CD14-positive monocyte (primary cell): Measurements from ENCODE around the gene NSD2. TPM values are rescaled to one million over a fixed set of nuclear protein-coding genes. Genes with fewer than 3 reads are reported as not detected.
A peak's percentile ranks its signal among the peaks of the same experiment; 100 is the strongest.

Source experiments
- DNase-seq, 3 donors: peaks; one replicate each; pipeline ENCODE4 v3.0.0-alpha.2; 2011 to 2022
- H2AFZ ChIP-seq: 2 replicates; pipeline ENCODE4 v1.6.0; 2012; ENCODE audit warnings: mild to moderate bottlenecking, low read depth, low read length, inconsistent platforms; ENCODE audit not compliant: insufficient read depth, poor library complexity, severe bottlenecking
- H3K27ac ChIP-seq, 2 donors: 1 replicate in 1 of 2; 2 replicates in 1 of 2; pipeline ENCODE4 v1.5.1; 2012 to 2013; ENCODE audit warnings: low read length in 2 of 2, control low read depth in 1 of 2, inconsistent platforms in 1 of 2, low read depth in 1 of 2, mild to moderate bottlenecking in 1 of 2
- H3K27me3 ChIP-seq, 2 donors: one replicate each; pipeline versions ENCODE4 v1.6.0 to v1.6.1; 2011 to 2013; ENCODE audit warnings: low read length in 2 of 2; ENCODE audit not compliant: control insufficient read depth in 2 of 2, insufficient read depth in 2 of 2
- H3K36me3 ChIP-seq, 2 donors: replicated peaks in 1 of 2; 1 replicate in 1 of 2; 2 replicates in 1 of 2; pipeline versions ENCODE4 v1.5.1 to v1.6.1; 2012 to 2013; ENCODE audit warnings: low read length in 2 of 2, control low read depth in 1 of 2, inconsistent platforms in 1 of 2, mild to moderate bottlenecking in 1 of 2; ENCODE audit not compliant: insufficient read depth in 2 of 2, control insufficient read depth in 1 of 2
- H3K4me1 ChIP-seq, 2 donors: 1 replicate in 1 of 2; 2 replicates in 1 of 2; pipeline versions ENCODE4 v1.5.1 to v1.6.1; 2012 to 2013; ENCODE audit warnings: low read length in 2 of 2, control low read depth in 1 of 2, inconsistent platforms in 1 of 2, mild to moderate bottlenecking in 1 of 2, moderate library complexity in 1 of 2; ENCODE audit not compliant: insufficient read depth in 2 of 2, control insufficient read depth in 1 of 2
- H3K4me2 ChIP-seq: replicated peaks from 2 replicates; pipeline ENCODE3; 2012; ENCODE audit warnings: low read length, moderate library complexity, mild to moderate bottlenecking; ENCODE audit not compliant: poor library complexity, severe bottlenecking; ENCODE audit errors: extremely low read depth
- H3K4me3 ChIP-seq, 3 experiments: fragments of 200-600 bp in 1 of 3; sonication (generic) in 1 of 3; replicated peaks in 1 of 3; 1 replicate in 2 of 3; 2 replicates in 1 of 3; pipeline ENCODE4 v1.5.1; 2011 to 2013; ENCODE audit warnings: low read length in 3 of 3, mild to moderate bottlenecking in 3 of 3, control low read depth in 2 of 3, low read depth in 2 of 3, inconsistent platforms in 1 of 3, moderate library complexity in 1 of 3
- H3K79me2 ChIP-seq: 2 replicates; pipeline ENCODE4 v1.6.0; 2012; ENCODE audit warnings: mild to moderate bottlenecking, control low read depth, inconsistent platforms, low read length, moderate library complexity; ENCODE audit not compliant: insufficient read depth
- H3K9ac ChIP-seq: 2 replicates; pipeline ENCODE4 v1.6.0; 2017; ENCODE audit warnings: low read length, mild to moderate bottlenecking; ENCODE audit not compliant: insufficient read depth, poor library complexity, severe bottlenecking
- H3K9me3 ChIP-seq, 2 donors: replicated peaks in 1 of 2; 1 replicate in 1 of 2; 2 replicates in 1 of 2; pipeline versions ENCODE4 v1.5.1 to v1.6.1; 2012 to 2013; ENCODE audit warnings: low read length in 2 of 2, control low read depth in 1 of 2; ENCODE audit not compliant: control insufficient read depth in 1 of 2, insufficient read depth in 1 of 2
- H4K20me1 ChIP-seq: 2 replicates; pipeline ENCODE4 v1.6.0; 2012; ENCODE audit warnings: mild to moderate bottlenecking, low read length, control low read depth, moderate library complexity; ENCODE audit not compliant: insufficient read depth
- H3K27ac Mint-ChIP-seq, 7 donors: one replicate each; pipeline ENCODE4 v1.8.0; 2020; ENCODE audit warnings: mild to moderate bottlenecking in 7 of 7, mixed read lengths in 7 of 7, moderate library complexity in 6 of 7, inconsistent platforms in 2 of 7
- H3K27me3 Mint-ChIP-seq, 3 donors: one replicate each; pipeline ENCODE4 v1.8.0; 2021 to 2022; ENCODE audit warnings: low read depth in 3 of 3, mild to moderate bottlenecking in 3 of 3, mixed read lengths in 3 of 3, moderate library complexity in 3 of 3, inconsistent platforms in 1 of 3
- H3K36me3 Mint-ChIP-seq, 2 donors: one replicate each; pipeline ENCODE4 v1.8.0; 2020; ENCODE audit warnings: mixed read lengths in 2 of 2, inconsistent platforms in 1 of 2, mild to moderate bottlenecking in 1 of 2
- H3K4me1 Mint-ChIP-seq: one replicate; pipeline ENCODE4 v1.8.0; 2020; ENCODE audit warnings: mild to moderate bottlenecking, mixed read lengths
- H3K4me3 Mint-ChIP-seq, 2 donors: one replicate each; pipeline ENCODE4 v1.8.0; 2020; ENCODE audit warnings: mild to moderate bottlenecking in 2 of 2, mixed read lengths in 2 of 2, moderate library complexity in 1 of 2
- H3K9me3 Mint-ChIP-seq, 7 donors: one replicate each; pipeline ENCODE4 v1.8.0; 2020 to 2022; ENCODE audit warnings: mixed read lengths in 7 of 7, mild to moderate bottlenecking in 6 of 7, moderate library complexity in 6 of 7, inconsistent platforms in 2 of 7
- CTCF ChIP-seq: fragments of 200-600 bp; IDR thresholded peaks from one replicate; pipeline ENCODE4 v1.8.0; 2022; ENCODE audit warnings: antibody characterized with exemption, mild to moderate bottlenecking
- WGBS: methylation state at CpG from one replicate; pipeline ENCODE4 v1.1.5; 2013; ENCODE audit warnings: missing lambda C conversion rate; ENCODE audit not compliant: insufficient coverage; 5-methylcytosine and 5-hydroxymethylcytosine counted together
- intact Hi-C, 2 donors: fragments of 100-400 bp; cut with micrococcal nuclease; formaldehyde crosslinking; loops; one replicate each; pipeline versions ENCODE4 v1.15.0 to v1.15.1; 2023
- polyA plus RNA-seq, 3 donors: library from polyadenylated mRNA; depleted of rRNA in 1 of 3; unstranded in 2 of 3; stranded (reverse) in 1 of 3; fragments of 300-500 nt in 2 of 3; fragments of >200 nt in 1 of 3; fragmentation: Illumina TruSeq in 2 of 3; gene quantifications; 1 replicate in 2 of 3; 2 replicates in 1 of 3; pipeline ENCODE4 v1.2.3, GENCODE V29; 2012 to 2021

NSD2 gene
- polyA plus RNA-seq, 3 donors: 1.9 to 8.7 (median 2.3) TPM

GRCh38 chr4:1895971-1896657, 24.9 kb downstream of the NSD2 start:
- intact Hi-C loops: loop anchor here in 1 of 2 donors (5.0 kb wide), 1 partner anchor 149 kb away; no protein-coding TSS in a partner anchor
- Histone ChIP-seq H3K9me3 (no peaks in the 10 kb centered on the region), H3K4me2 (no peak overlapping the region), H4K20me1 (no peaks in the 10 kb centered on the region), H2AFZ (no peak overlapping the region), H3K4me3 (no peak overlapping the region), H3K79me2 (peaks cover 97% of the 10 kb centered on the region), H3K36me3 (peaks cover 7 to 15% of the 10 kb centered on the region in 2 donors), H3K27me3 (no peaks in the 10 kb centered on the region), H3K4me1 (peaks cover 0 to 2% of the 10 kb centered on the region in 2 donors), H3K27ac (peak overlapping the region in 1 of 2 donors; percentile 27), H3K9ac (no peak overlapping the region)
- peaks cover 0 to 1% (median 0%) of the 10 kb centered on the region in 3 donors for H3K27me3 Mint-ChIP-seq
- peaks cover 13 to 50% of the 10 kb centered on the region in 2 donors for H3K36me3 Mint-ChIP-seq
- no peaks in the 10 kb centered on the region for H3K9me3 Mint-ChIP-seq
- no peak overlapping the region for H3K4me3 Mint-ChIP-seq
- no peak for DNase-seq
- TF ChIP-seq CTCF: no peak
- peaks cover 4% of the 10 kb centered on the region for H3K4me1 Mint-ChIP-seq
- 96% methylated on average over 4 of the region's 8 CpGs for WGBS
- H3K27ac Mint-ChIP-seq: peak overlapping the region in 3 of 7 donors; percentile 33 to 57 (median 56)

- Histone ChIP-seq H3K9me3 (no peaks in the 10 kb centered on the region), H2AFZ (no peak overlapping the region), H3K4me2 (no peak overlapping the region), H3K4me1 (peaks cover 0 to 2% of the 10 kb centered on the region in 2 donors), H3K36me3 (peaks cover 12 to 20% of the 10 kb centered on the region in 2 donors), H3K4me3 (no peak overlapping the region), H3K79me2 (peaks cover 97% of the 10 kb centered on the region), H3K27ac (no peak overlapping the region), H3K27me3 (no peaks in the 10 kb centered on the region), H4K20me1 (no peaks in the 10 kb centered on the region), H3K9ac (no peak overlapping the region)
- peaks cover 18 to 54% of the 10 kb centered on the region in 2 donors for H3K36me3 Mint-ChIP-seq
- H3K9me3 Mint-ChIP-seq: no peaks in the 10 kb centered on the region
- WGBS: 78% methylated on average over 3 of the region's 6 CpGs
- H3K4me3 Mint-ChIP-seq: no peak overlapping the region
- intact Hi-C loops: loop anchor here in 1 of 2 donors (5.0 kb wide), 1 partner anchor 149 kb away; no protein-coding TSS in a partner anchor
- peak overlapping the region in 2 of 7 donors; percentile 33 to 57 for H3K27ac Mint-ChIP-seq
- H3K27me3 Mint-ChIP-seq: peaks cover 0 to 1% (median 0%) of the 10 kb centered on the region in 3 donors
- H3K4me1 Mint-ChIP-seq: peaks cover 4% of the 10 kb centered on the region
- DNase-seq: no peak
- TF ChIP-seq CTCF: no peak
These were observed 25.4 kb downstream of the NSD2 start for GRCh38 chr4:1896658-1896991.
